ENCODE measurements around the gene HSD17B4. TPM values are rescaled to one million over a fixed set of nuclear protein-coding genes. Genes with fewer than 3 reads are reported as not detected.

Gene HSD17B4
- total RNA-seq, 1 experiment from 2014 or later, result 163 TPM

DNA sequence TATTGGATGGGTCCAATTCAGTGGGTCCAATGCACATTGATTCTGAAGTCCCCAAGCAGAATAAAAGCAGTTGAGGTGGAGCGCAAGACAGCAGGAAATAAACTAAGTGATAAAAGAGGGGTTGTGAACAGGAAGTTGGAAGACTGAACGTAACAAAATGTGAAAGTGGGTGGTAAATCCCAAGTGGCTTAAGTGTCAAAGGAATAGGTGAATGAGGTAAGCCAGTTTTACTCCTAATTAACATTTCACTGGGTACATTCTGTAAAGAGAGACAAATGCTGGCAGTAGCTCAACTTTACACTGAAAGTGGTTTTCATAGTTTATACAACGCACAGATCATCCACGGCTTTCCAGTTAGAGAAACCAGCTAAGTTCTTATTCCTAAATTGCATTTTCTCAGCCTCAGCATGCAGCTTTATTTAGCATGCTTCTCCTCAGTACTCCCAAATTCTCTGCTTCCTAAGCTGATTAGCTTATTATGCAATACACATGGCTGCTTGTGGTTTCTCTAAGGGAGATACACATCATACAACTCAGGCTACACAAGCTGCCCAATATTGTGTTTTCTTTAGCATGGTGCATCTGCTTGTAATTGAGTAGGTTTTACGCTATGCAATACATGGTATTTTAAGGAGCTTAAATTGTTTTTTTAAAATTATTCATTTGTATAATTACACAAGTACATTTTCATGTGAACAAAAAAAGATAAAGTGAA lies 34.2 kb upstream of the HSD17B4 start:
- POLR2A ChIA-PET, result interaction anchor here (0.6 to 3.5 kb wide), 14 partner anchors 18 to 429 kb away, joined by 3 to 24 read pairs (median 4); partner anchors contain the start of genes DMXL1, HSD17B4 and TNFAIP8
- intact Hi-C loops (cut with micrococcal nuclease), result no loop called here
- no peak overlapping the region for H3K4me3 Mint-ChIP-seq (ENCODE audit: unreplicated experiment)
- no peaks in the 10 kb centered on the region for H3K36me3 Mint-ChIP-seq (ENCODE audit: insufficient read depth, unreplicated experiment)
- no peaks in the 10 kb centered on the region for H3K27me3 Mint-ChIP-seq (ENCODE audit: insufficient read depth, unreplicated experiment)
- BruUV-seq (replicated peaks), result TSS peak; percentile 98
- TF ChIP-seq, protein P1, sequence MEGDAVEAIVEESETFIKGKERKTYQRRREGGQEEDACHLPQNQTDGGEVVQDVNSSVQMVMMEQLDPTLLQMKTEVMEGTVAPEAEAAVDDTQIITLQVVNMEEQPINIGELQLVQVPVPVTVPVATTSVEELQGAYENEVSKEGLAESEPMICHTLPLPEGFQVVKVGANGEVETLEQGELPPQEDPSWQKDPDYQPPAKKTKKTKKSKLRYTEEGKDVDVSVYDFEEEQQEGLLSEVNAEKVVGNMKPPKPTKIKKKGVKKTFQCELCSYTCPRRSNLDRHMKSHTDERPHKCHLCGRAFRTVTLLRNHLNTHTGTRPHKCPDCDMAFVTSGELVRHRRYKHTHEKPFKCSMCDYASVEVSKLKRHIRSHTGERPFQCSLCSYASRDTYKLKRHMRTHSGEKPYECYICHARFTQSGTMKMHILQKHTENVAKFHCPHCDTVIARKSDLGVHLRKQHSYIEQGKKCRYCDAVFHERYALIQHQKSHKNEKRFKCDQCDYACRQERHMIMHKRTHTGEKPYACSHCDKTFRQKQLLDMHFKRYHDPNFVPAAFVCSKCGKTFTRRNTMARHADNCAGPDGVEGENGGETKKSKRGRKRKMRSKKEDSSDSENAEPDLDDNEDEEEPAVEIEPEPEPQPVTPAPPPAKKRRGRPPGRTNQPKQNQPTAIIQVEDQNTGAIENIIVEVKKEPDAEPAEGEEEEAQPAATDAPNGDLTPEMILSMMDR (IDR thresholded peaks at IDR 0.05; ENCODE audit: unreplicated experiment), result no peak
- peak; percentile 73 for DNase-seq (ENCODE audit: unreplicated experiment)
- no peak overlapping the region for H3K27ac Mint-ChIP-seq (ENCODE audit: low read depth, unreplicated experiment)
- H3K4me1 Mint-ChIP-seq (ENCODE audit: insufficient read depth, unreplicated experiment), result peaks cover 32% of the 10 kb centered on the region
- CTCF ChIA-PET, result interaction anchor here (0.5 to 1.9 kb wide), 12 partner anchors 11 to 1873 kb away, joined by 3 to 8 read pairs (median 4); partner anchors contain the start of gene DTWD2
- no peaks in the 10 kb centered on the region for H3K9me3 Mint-ChIP-seq (ENCODE audit: unreplicated experiment)

DNA sequence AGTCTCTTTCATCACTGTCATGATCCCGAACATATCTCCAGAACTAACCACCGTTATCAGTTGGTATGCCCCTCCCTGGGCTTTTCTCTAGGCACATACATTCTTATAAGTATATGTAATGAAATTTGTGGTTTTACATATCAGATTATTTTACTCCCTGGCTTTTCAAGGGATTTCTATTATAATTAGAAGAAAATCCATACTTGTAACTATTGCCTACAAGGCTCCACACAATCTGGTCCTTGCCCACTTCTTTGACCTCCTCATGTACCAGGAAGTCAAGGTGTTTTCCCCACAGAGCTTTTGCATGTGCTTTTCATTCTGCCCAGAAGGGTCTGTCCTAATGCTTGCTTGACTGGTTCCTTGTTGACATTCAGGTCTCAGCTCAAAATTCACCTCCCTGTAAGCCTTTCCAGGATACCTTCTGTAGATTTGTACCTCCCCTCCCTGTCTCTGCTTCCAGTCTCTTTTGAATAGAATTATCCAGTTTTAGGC lies 33.6 kb upstream of the HSD17B4 start:
- no peak overlapping the region for H3K4me3 Mint-ChIP-seq (ENCODE audit: unreplicated experiment)
- POLR2A ChIA-PET, result interaction anchor here (0.6 to 3.5 kb wide), 14 partner anchors 18 to 430 kb away, joined by 3 to 24 read pairs (median 4); partner anchors contain the start of genes DMXL1, HSD17B4 and TNFAIP8
- H3K27me3 Mint-ChIP-seq (ENCODE audit: insufficient read depth, unreplicated experiment), result no peaks in the 10 kb centered on the region
- H3K4me1 Mint-ChIP-seq (ENCODE audit: insufficient read depth, unreplicated experiment), result peaks cover 32% of the 10 kb centered on the region
- no peak overlapping the region for H3K27ac Mint-ChIP-seq (ENCODE audit: low read depth, unreplicated experiment)
- no TSS peak for BruUV-seq (replicated peaks)
- H3K9me3 Mint-ChIP-seq (ENCODE audit: unreplicated experiment), result no peaks in the 10 kb centered on the region
- CTCF ChIA-PET, result interaction anchor here (0.5 to 1.9 kb wide), 9 partner anchors 11 to 399 kb away, joined by 3 to 6 read pairs (median 4); no protein-coding TSS in a partner anchor
- no peaks in the 10 kb centered on the region for H3K36me3 Mint-ChIP-seq (ENCODE audit: insufficient read depth, unreplicated experiment)
- intact Hi-C loops (cut with micrococcal nuclease), result no loop called here
- DNase-seq (ENCODE audit: unreplicated experiment), result no peak
- TF ChIP-seq, protein P1 (IDR thresholded peaks at IDR 0.05; ENCODE audit: unreplicated experiment), result no peak

DNA sequence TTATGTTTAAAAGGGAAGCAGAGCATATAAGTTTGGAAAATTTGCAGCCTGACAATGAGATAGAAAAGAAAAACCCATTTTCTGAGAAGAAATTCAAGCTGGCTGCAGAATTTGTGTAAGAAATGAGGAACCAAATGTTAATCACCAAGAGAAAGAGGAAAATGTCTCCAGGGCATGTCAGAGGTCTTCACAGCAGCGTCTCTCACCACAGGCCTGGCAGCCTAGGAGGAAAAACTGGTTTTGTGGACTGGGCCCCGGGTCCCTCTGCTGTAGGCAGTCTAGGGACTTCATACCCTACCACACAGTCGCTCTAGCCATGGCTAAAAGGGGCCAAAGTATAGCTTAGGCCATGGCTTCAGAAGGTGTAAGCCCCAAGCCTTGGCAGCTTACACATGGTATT lies 32.1 kb upstream of the HSD17B4 start:
- Mint-ChIP-seq H3K4me1 (ENCODE audit: insufficient read depth, unreplicated experiment) (peaks cover 32% of the 10 kb centered on the region), H3K4me3 (ENCODE audit: unreplicated experiment) (no peak overlapping the region), H3K36me3 (ENCODE audit: insufficient read depth, unreplicated experiment) (no peaks in the 10 kb centered on the region), H3K9me3 (ENCODE audit: unreplicated experiment) (no peaks in the 10 kb centered on the region), H3K27me3 (ENCODE audit: insufficient read depth, unreplicated experiment) (no peaks in the 10 kb centered on the region), H3K27ac (ENCODE audit: low read depth, unreplicated experiment) (no peak overlapping the region)
- TF ChIP-seq, protein P1 (IDR thresholded peaks at IDR 0.05; ENCODE audit: unreplicated experiment), result no peak
- BruUV-seq (replicated peaks), result no TSS peak
- ChIA-PET CTCF (interaction anchor here (0.8 to 5.8 kb wide), 3 partner anchors 9 to 104 kb away, joined by 3 to 63 read pairs (median 3); no protein-coding TSS in a partner anchor), POLR2A (interaction anchor here (0.7 to 3.5 kb wide), 6 partner anchors 60 to 349 kb away, joined by 3 to 24 read pairs (median 4); partner anchors contain the start of genes DMXL1 and TNFAIP8)
- DNase-seq (ENCODE audit: unreplicated experiment), result no peak
- intact Hi-C loops (cut with micrococcal nuclease), result no loop called here

DNA sequence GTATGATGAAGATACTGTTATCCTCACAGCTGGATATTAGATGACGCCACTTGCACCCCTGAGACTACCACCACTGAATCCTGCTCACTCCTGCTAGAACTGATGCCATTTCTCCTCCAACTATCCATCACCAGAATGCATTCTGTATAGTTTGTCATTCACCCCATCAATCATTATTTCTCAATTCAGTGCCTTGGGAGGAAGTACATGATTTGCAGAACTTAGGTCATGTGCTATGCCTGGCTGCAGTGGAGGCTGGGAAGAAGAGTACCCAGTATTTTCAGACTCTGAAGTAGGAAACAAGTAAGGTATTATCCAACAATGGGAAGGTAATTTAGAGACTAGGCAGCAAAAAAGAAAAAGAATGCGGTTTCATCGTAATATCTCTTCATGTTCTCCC lies 26.2 kb upstream of the HSD17B4 start:
- Mint-ChIP-seq H3K27ac (ENCODE audit: low read depth, unreplicated experiment) (no peak overlapping the region), H3K4me3 (ENCODE audit: unreplicated experiment) (no peak overlapping the region), H3K9me3 (ENCODE audit: unreplicated experiment) (no peaks in the 10 kb centered on the region), H3K27me3 (ENCODE audit: insufficient read depth, unreplicated experiment) (no peaks in the 10 kb centered on the region), H3K4me1 (ENCODE audit: insufficient read depth, unreplicated experiment) (peaks cover 7% of the 10 kb centered on the region), H3K36me3 (ENCODE audit: insufficient read depth, unreplicated experiment) (no peaks in the 10 kb centered on the region)
- no peak for DNase-seq (ENCODE audit: unreplicated experiment)
- intact Hi-C loops (cut with micrococcal nuclease), result no loop called here
- TF ChIP-seq, protein P1 (IDR thresholded peaks at IDR 0.05; ENCODE audit: unreplicated experiment), result no peak
- POLR2A ChIA-PET, result no interaction called here
- CTCF ChIA-PET, result interaction anchor here (0.7 kb wide), 1 partner anchor 9 kb away, joined by 3 read pairs; no protein-coding TSS in a partner anchor
- BruUV-seq (replicated peaks), result no TSS peak
